ENCODE measurements around the gene FBXL13. TPM values are rescaled to one million over a fixed set of nuclear protein-coding genes. Genes with fewer than 3 reads are reported as not detected.
"Not testable (repeated sequence)": the region's sequence is repeated elsewhere in the genome, so short reads cannot be mapped to it uniquely, and the experiment has no call there.

FBXL13 gene
- total RNA-seq, 2 donors from 2014 or later: 4.2 to 5.6 TPM

DNA sequence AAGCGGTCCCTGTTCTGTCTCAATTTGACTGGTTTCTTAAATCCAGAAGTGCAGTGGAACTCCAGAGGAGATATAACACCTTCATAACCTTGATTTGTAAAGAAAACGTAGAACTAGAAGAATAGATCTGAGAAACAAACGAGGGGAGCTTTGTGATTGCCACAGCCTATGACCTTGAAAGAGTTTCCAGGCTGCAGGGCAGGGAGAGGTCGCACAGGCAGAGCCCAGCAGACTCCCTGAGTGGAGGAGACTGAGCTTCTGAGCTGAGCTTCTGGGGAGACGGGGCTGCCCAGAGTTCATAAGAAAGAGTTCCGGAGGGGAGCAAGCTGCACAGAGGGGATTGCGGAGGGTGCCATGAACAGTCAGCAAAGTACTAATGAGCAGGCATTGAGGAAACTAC is 268.0 kb downstream of the FBXL13 start:
- H3K36me3 ChIP-seq (replicated peaks in 1 of 2; ENCODE audit: insufficient read depth in 1 of 2, low read depth in 2 of 2): no peaks in the 10 kb centered on the region
- peaks cover 9% of the 10 kb centered on the region for H3K4me1 ChIP-seq
- ATAC-seq (no peak), DNase-seq (no peak)
- intact Hi-C loops (cut with DNase I): no loop called here
- H3K9me3 ChIP-seq: no peaks in the 10 kb centered on the region
- TF ChIP-seq, protein P1, sequence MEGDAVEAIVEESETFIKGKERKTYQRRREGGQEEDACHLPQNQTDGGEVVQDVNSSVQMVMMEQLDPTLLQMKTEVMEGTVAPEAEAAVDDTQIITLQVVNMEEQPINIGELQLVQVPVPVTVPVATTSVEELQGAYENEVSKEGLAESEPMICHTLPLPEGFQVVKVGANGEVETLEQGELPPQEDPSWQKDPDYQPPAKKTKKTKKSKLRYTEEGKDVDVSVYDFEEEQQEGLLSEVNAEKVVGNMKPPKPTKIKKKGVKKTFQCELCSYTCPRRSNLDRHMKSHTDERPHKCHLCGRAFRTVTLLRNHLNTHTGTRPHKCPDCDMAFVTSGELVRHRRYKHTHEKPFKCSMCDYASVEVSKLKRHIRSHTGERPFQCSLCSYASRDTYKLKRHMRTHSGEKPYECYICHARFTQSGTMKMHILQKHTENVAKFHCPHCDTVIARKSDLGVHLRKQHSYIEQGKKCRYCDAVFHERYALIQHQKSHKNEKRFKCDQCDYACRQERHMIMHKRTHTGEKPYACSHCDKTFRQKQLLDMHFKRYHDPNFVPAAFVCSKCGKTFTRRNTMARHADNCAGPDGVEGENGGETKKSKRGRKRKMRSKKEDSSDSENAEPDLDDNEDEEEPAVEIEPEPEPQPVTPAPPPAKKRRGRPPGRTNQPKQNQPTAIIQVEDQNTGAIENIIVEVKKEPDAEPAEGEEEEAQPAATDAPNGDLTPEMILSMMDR (IDR thresholded peaks at IDR 0.05): no peak
- no peak for TF ChIP-seq POLR2A (IDR thresholded peaks at IDR 0.05)
- 68 to 71% methylated on average over 7 of the region's 7 CpGs for WGBS, 2 donors
- no peak overlapping the region for H3K27ac ChIP-seq
- no peaks in the 10 kb centered on the region for H3K27me3 ChIP-seq
- H3K4me3 ChIP-seq: no peak overlapping the region

DNA sequence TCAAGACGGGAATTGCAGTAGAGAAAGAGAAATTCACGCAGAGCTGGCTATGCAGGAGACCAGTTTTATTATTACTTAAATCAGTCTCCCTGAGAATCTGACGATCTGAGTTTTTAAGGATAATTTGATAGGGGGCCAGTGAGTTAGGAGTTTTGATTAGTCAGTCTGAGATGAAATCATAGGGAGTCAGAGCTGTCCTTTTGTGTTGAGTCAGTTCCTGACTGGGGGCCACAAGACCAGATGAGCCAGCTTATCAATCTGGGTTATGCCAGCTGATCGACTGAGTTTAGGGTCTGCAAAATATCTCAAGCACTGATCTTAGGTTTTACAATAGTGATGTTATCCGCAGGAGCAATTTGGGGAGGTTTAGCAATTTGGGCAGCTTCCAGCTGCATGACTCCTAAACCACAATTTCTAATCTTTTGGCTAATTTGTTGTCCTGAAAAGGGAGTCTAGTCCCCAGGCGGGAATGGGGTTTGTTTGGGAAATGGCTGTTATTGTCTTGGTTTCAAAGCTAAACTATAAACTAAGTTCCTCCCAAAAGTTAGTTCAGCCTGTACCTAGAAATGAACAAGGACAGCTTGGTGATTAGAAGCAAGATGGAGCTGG is 278.5 kb downstream of the FBXL13 start:
- DNase-seq; H3K27ac ChIP-seq; ATAC-seq; H3K36me3 ChIP-seq (replicated peaks in 1 of 2; ENCODE audit: insufficient read depth in 1 of 2, low read depth in 2 of 2); H3K4me3 ChIP-seq; intact Hi-C loops (cut with DNase I); H3K27me3 ChIP-seq; H3K4me1 ChIP-seq; H3K9me3 ChIP-seq: not testable (repeated sequence)
- WGBS, 2 donors: 100% methylated on average over 2 of the region's 6 CpGs; no CpG with 5 or more reads in 1 of the 2 donors

DNA sequence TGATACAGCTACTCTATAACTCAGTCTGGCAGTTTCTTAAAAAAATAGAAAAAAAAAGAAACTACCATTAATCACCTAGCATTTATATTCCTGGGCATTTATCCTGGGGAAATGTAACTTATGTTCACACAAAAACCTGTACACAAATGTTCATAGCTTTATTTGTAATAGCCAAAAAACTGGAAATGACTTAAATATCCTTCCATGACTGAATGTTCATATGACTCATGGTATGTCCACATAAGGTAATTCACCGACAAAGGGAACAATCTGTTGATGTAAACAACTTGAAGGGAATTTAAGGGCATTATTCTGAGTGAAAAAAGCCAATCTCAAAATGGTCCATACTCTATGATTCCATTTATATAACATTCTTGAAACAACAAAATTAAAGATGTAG is 280.0 kb downstream of the FBXL13 start:
- H3K4me1 ChIP-seq; H3K27ac ChIP-seq; H3K27me3 ChIP-seq; ATAC-seq; intact Hi-C loops (cut with DNase I); H3K9me3 ChIP-seq; H3K4me3 ChIP-seq; DNase-seq; H3K36me3 ChIP-seq (replicated peaks in 1 of 2; ENCODE audit: insufficient read depth in 1 of 2, low read depth in 2 of 2): not testable (repeated sequence)
- 92% methylated on average over 1 of the region's 1 CpG for WGBS, 2 donors

DNA sequence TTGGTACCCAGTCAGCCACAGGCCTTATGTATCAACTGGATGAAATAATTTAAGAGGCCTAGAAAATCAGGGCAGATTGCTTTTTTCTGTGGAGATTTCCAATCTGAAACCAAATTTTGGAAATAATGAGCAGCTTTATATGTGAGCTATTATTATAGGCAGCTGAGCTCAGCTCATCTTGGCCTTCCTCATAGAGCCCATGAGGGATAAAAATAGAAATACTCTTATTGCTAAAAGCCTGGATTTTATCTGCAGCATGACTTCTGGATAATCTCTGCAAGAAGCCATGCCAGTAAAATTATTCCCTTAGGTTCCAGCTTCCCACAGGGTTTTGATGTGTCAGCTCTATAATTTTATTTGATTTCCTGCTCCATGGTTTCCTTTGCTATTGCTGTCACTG is 282.8 kb downstream of the FBXL13 start:
- H3K4me3 ChIP-seq; H3K27me3 ChIP-seq; DNase-seq; H3K4me1 ChIP-seq; H3K9me3 ChIP-seq; intact Hi-C loops (cut with DNase I); H3K27ac ChIP-seq; ATAC-seq; H3K36me3 ChIP-seq (replicated peaks in 1 of 2; ENCODE audit: insufficient read depth in 1 of 2, low read depth in 2 of 2): not testable (repeated sequence)

DNA sequence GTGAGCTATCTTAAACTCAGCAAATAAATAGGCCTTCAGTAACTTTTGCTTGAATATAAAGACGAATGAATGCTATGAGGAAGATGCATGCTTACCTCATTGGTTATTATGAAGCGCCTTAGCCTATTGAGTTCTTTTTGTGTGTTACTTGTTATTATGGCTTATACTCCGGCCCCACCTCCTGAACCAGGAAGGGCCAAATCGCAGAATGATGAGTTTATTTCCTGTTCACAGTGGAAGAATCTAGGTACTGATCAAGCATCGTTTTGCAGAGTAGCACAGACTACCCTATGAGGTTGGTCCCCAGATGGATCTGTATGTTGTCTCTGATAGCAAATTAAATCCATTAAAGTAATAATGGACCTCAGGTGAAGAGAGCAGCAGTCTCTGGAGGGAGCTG is 283.2 kb downstream of the FBXL13 start:
- H3K36me3 ChIP-seq (replicated peaks in 1 of 2; ENCODE audit: insufficient read depth in 1 of 2, low read depth in 2 of 2); H3K4me3 ChIP-seq; H3K4me1 ChIP-seq; H3K27ac ChIP-seq; intact Hi-C loops (cut with DNase I); H3K9me3 ChIP-seq; ATAC-seq; DNase-seq; H3K27me3 ChIP-seq: not testable (repeated sequence)
- WGBS, 2 donors: 92 to 97% methylated on average over 5 of the region's 5 CpGs

DNA sequence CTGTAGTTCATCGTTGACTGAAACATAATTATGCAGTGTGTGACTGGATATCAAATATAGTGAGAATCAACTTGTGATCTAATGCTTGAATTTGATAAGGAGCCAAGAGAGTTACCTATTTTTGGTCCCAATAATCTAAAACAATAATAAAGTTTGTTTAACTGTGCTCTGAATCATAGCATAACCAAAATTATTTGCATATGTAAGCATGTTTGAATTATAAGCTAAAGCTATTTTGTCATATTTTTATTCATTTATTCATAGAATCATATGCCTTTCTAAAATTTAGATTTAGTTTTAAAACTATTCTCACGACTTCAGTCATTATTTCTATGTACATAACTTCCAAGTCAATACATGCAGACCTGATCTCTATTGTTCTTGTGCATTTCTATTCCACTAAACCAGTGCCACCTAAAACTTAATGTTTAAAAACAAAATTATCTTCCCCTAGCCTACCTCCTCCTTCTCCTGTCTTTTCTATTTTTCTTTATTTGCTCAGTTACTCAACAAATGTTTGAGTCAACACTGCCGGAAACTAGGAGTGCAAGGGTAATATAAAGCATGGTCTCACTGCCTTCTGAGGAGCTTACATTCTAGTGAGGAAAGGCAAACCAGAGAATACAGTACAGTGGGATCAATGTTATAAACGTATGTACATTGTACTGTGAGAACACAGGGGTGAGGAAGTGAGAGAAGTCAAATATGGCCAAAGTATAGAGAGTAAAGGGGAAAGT is 284.1 kb downstream of the FBXL13 start:
- H3K4me1 ChIP-seq; DNase-seq; H3K27ac ChIP-seq; H3K9me3 ChIP-seq; intact Hi-C loops (cut with DNase I); H3K36me3 ChIP-seq (replicated peaks in 1 of 2; ENCODE audit: insufficient read depth in 1 of 2, low read depth in 2 of 2); ATAC-seq; H3K4me3 ChIP-seq; H3K27me3 ChIP-seq: not testable (repeated sequence)
- 73 to 77% methylated on average over 4 of the region's 4 CpGs for WGBS, 2 donors

DNA sequence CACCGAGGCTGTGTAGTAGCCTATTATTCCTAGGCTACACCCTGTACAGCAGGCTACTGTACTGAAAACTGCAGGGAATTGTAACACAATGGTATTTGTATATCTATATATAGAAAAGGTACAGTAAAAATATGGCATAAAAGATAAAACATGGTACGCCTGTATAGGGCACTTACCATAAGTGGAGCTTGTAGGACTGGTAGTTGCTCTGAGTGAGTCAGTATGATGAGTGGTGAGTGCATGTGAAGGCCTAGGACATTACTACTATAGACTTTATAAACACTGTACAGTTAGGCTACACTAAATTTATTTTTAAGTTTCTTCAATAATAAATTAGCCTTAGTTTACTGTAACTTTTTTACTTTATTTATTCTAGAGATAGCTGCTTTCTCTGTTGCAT is 285.8 kb downstream of the FBXL13 start:
- H3K4me3 ChIP-seq; H3K36me3 ChIP-seq (replicated peaks in 1 of 2; ENCODE audit: insufficient read depth in 1 of 2, low read depth in 2 of 2); H3K4me1 ChIP-seq; H3K27me3 ChIP-seq; H3K9me3 ChIP-seq; intact Hi-C loops (cut with DNase I); H3K27ac ChIP-seq; DNase-seq; ATAC-seq: not testable (repeated sequence)
- 93 to 98% methylated on average over 2 of the region's 2 CpGs for WGBS, 2 donors

DNA sequence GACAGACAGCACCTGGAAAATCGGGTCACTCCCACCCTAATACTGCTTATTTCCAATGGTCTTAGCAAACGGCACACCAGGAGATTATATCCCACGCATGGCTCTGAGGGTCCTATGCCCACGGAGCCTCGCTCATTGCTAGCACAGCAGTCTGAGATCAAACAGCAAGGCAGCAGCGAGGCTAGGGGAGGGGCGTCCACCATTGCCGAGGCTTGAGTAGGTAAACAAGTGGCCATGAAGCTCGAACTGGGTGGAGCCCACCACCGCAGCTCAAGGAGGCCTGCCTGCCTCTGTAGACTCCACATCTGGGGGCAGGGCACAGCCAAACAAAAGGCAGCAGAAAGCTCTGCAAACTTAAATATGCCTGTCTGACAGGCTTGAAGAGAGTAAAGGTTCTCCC is 293.7 kb downstream of the FBXL13 start:
- DNase-seq; H3K27me3 ChIP-seq; H3K27ac ChIP-seq; H3K9me3 ChIP-seq; intact Hi-C loops (cut with DNase I); H3K4me3 ChIP-seq; ATAC-seq; H3K4me1 ChIP-seq; H3K36me3 ChIP-seq (replicated peaks in 1 of 2; ENCODE audit: insufficient read depth in 1 of 2, low read depth in 2 of 2): not testable (repeated sequence)
- WGBS, 2 donors: 96 to 98% methylated on average over 9 to 10 of the region's 10 CpGs

DNA sequence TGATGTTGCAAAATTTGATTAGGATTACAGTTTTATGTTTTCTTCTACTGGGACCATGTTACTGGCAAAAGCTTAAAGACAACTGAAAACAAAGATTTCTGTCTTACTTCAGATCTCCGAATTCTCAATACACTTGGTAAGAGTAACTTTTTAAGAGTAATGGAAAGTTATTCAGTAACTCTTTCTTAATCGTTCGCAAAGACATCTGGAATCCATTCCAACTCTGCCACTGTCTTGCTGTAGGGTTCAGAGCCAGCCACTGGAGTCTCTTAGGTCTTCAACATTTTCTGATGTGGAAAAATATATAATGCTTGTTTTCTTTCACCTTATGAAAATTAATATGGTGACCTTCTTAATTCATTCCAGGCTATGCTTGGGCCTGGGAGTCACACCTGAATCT is 295.9 kb downstream of the FBXL13 start:
- intact Hi-C loops (cut with DNase I); H3K9me3 ChIP-seq; H3K27me3 ChIP-seq; H3K36me3 ChIP-seq (replicated peaks in 1 of 2; ENCODE audit: insufficient read depth in 1 of 2, low read depth in 2 of 2); DNase-seq; H3K4me3 ChIP-seq; H3K27ac ChIP-seq; ATAC-seq; H3K4me1 ChIP-seq: not testable (repeated sequence)
- 37 to 66% methylated on average over 3 of the region's 3 CpGs for WGBS, 2 donors

DNA sequence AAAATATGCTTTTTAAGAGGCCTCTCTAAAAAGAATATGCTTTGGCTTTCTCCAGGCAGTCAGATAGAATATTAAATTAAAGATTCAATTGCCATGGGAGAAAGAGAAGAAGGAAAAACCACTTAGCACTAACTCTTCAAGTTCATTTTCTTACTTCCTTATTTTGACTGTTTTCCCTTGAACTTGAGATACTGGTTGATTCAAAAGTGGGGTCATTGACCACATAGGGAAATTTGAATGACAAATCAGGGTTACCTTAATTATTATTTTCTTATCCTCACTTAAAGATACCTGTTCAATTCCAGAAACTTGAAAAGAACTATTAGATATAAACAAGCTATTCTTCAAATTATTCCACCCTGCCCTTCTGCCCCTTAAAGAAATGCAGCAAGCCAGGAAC is 298.4 kb downstream of the FBXL13 start:
- H3K4me3 ChIP-seq; H3K27ac ChIP-seq; ATAC-seq; intact Hi-C loops (cut with DNase I); H3K36me3 ChIP-seq (replicated peaks in 1 of 2; ENCODE audit: insufficient read depth in 1 of 2, low read depth in 2 of 2); H3K27me3 ChIP-seq; DNase-seq; H3K9me3 ChIP-seq; H3K4me1 ChIP-seq: not testable (repeated sequence)

DNA sequence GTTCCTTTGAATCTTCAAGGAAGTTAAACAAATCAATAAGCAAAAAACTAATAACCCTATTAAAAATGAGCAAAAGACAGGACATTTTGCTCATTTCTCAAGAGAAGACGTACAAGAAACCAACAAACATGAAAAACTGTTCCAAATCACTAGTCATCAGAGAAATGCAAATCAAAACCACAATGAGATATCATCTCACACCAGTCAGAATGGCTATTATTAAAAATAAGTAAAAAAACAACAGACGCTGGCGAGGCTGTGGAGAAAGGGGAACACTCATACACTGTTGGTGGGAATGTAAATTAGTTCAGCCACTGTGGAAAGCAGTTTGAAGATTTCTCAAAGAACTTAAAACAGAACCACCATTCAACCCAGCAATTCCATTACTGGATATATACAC is 304.1 kb downstream of the FBXL13 start:
- H3K36me3 ChIP-seq (replicated peaks in 1 of 2; ENCODE audit: insufficient read depth in 1 of 2, low read depth in 2 of 2); DNase-seq; intact Hi-C loops (cut with DNase I); H3K27me3 ChIP-seq; H3K9me3 ChIP-seq; H3K4me3 ChIP-seq; H3K4me1 ChIP-seq; ATAC-seq; H3K27ac ChIP-seq: not testable (repeated sequence)
- WGBS, 2 donors: 93 to 100% methylated on average over 3 of the region's 3 CpGs
